Measurements from ENCODE around the gene SRRM5.

DNA sequence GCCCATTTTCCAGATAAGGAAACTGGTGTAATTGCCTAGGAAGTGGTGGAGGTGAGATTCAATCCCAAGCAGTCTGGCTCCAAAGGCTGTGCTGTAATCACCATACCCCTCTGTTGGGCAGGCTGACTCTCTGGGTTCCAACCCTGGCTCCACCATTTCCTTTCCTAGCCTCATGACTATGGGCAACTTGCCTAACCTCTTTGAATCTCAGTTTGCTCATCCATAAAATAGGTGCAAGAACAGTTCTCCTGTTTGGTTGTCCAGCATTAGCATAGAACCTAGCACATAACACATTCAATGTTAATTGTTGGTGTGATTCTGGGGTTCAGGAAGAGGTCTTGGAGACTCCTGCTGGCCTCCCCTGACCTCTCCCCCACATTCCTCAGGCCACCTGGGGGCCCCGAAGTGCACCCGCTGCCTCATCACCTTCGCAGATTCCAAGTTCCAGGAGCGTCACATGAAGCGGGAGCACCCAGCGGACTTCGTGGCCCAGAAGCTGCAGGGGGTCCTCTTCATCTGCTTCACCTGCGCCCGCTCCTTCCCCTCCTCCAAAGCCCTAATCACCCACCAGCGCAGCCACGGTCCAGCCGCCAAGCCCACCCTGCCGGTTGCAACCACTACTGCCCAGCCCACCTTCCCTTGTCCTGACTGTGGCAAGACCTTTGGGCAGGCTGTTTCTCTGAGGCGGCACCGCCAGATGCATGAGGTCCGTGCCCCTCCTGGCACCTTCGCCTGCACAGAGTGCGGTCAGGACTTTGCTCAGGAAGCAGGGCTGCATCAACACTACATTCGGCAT is 13.2 kb upstream of the SRRM5 start:
- TF ChIP-seq FOXA1 (IDR thresholded peaks at IDR 0.05) (no peak), FOXA1 (CRISPR knock-in tag; IDR thresholded peaks at IDR 0.05) (no peak), ZNF138 (CRISPR knock-in tag; IDR thresholded peaks at IDR 0.05; ENCODE audit: low read depth) (no peak), ZNF639 (CRISPR knock-in tag; conservative IDR thresholded peaks at IDR 0.05) (no peak), POLR2A (IDR thresholded peaks at IDR 0.05; ENCODE audit: insufficient read depth in 1 of 2, low read depth in 2 of 2, low read length in 2 of 2) (no peak)

Measured in HepG2 (cell line).